ENCODE measurements around the gene CCDC43.
"Not testable (repeated sequence)": the region's sequence is repeated elsewhere in the genome, so short reads cannot be mapped to it uniquely, and the experiment has no call there.

Gene CCDC43

GRCh38 chr17:44666006-44666405 lies 23.6 kb downstream of the CCDC43 start:
- FAIRE-seq: no peak

- FAIRE-seq: no peak
These were observed 24.7 kb downstream of the CCDC43 start for GRCh38 chr17:44664867-44665266.

GRCh38 chr17:44663095-44663494 lies 26.5 kb downstream of the CCDC43 start:
- FAIRE-seq: no peak

GRCh38 chr17:44661835-44662234 lies 27.7 kb downstream of the CCDC43 start:
- no peak for FAIRE-seq

GRCh38 chr17:44655983-44656710 lies 33.4 kb downstream of the CCDC43 start, which contains the start of gene MEIOC:
Gene MEIOC (plus strand): TSS chr17:44656468. CDS start chr17:44656614, 146 bp downstream.
- no peak for FAIRE-seq

GRCh38 chr17:44653954-44654353 lies 35.6 kb downstream of the CCDC43 start:
- no peak for FAIRE-seq

GRCh38 chr17:44653384-44653783 lies 36.2 kb downstream of the CCDC43 start:
- FAIRE-seq: no peak

- FAIRE-seq: no peak
These were observed 36.8 kb downstream of the CCDC43 start for GRCh38 chr17:44652727-44653126.

GRCh38 chr17:44651228-44651627 lies 38.3 kb downstream of the CCDC43 start:
- FAIRE-seq: peak; percentile 13

- FAIRE-seq: no peak
These were observed 40.6 kb downstream of the CCDC43 start for GRCh38 chr17:44648963-44649362.

GRCh38 chr17:44647736-44648135 lies 41.8 kb downstream of the CCDC43 start:
- FAIRE-seq: no peak

- no peak for FAIRE-seq
These were observed 43.3 kb downstream of the CCDC43 start for GRCh38 chr17:44646280-44646679.

GRCh38 chr17:44645341-44645740 lies 44.2 kb downstream of the CCDC43 start:
- no peak for FAIRE-seq

- no peak for FAIRE-seq
These were observed 46.7 kb downstream of the CCDC43 start for GRCh38 chr17:44642834-44643233.

GRCh38 chr17:44637066-44637465 lies 52.5 kb downstream of the CCDC43 start:
- FAIRE-seq: no peak

GRCh38 chr17:44636562-44636961 lies 53.0 kb downstream of the CCDC43 start:
- peak; percentile 96 for FAIRE-seq

- FAIRE-seq: not testable (repeated sequence)
These were observed 55.2 kb downstream of the CCDC43 start for GRCh38 chr17:44634401-44634800.

GRCh38 chr17:44633998-44634397 lies 55.6 kb downstream of the CCDC43 start:
- FAIRE-seq: no peak

GRCh38 chr17:44630703-44631102 lies 58.9 kb downstream of the CCDC43 start:
- FAIRE-seq: no peak

GRCh38 chr17:44629314-44629713 lies 60.3 kb downstream of the CCDC43 start:
- FAIRE-seq: no peak

- FAIRE-seq: no peak
These were observed 61.1 kb downstream of the CCDC43 start for GRCh38 chr17:44628243-44629188.

- no peak for FAIRE-seq
These were observed 61.9 kb downstream of the CCDC43 start for GRCh38 chr17:44627513-44628242.

Data from TTC549 (cell line).